ENCODE measurements around the gene SLC12A7.

DNA sequence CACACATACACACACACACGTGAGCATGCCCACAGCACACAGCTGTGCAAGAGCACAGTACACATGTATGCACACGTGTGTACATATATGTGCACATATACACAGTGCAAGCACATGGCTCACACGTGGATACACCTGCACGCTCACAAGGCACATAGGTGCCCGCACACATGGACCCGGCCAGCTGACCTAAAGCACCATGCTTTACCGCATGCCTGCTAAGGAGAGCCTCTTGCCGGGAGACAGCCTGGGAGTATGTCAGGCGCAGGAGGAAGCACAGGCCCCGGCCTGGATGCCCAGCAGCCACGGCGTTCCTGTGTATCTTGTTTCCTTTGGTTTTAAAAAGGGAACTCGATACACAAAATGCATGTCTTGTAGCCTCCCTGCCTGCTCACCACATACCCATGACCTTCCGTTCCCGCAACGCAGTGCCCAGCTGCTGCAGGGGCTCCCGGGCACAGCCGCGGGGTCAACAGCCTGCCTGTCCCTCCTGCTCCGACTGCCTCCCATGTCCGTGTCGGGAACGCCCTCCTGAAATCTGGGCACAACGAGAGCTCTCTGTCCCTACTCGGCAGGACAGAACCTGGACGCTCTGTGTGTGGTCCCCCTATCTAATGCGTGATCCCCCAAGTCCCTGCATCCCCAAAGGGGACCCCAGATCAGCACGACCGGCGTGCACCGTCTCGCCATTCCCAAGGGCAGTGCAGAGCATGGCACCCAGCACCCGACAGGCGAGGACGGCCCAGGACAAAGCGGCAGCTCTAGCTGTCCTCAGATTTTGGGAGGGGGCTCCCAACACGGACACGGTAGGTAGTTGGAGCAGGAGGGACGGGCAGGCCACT lies 3.6 kb downstream of the SLC12A7 start:
- TF ChIP-seq, protein P1, sequence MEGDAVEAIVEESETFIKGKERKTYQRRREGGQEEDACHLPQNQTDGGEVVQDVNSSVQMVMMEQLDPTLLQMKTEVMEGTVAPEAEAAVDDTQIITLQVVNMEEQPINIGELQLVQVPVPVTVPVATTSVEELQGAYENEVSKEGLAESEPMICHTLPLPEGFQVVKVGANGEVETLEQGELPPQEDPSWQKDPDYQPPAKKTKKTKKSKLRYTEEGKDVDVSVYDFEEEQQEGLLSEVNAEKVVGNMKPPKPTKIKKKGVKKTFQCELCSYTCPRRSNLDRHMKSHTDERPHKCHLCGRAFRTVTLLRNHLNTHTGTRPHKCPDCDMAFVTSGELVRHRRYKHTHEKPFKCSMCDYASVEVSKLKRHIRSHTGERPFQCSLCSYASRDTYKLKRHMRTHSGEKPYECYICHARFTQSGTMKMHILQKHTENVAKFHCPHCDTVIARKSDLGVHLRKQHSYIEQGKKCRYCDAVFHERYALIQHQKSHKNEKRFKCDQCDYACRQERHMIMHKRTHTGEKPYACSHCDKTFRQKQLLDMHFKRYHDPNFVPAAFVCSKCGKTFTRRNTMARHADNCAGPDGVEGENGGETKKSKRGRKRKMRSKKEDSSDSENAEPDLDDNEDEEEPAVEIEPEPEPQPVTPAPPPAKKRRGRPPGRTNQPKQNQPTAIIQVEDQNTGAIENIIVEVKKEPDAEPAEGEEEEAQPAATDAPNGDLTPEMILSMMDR (IDR thresholded peaks at IDR 0.05), result no peak
- TF ChIP-seq, protein P2, sequence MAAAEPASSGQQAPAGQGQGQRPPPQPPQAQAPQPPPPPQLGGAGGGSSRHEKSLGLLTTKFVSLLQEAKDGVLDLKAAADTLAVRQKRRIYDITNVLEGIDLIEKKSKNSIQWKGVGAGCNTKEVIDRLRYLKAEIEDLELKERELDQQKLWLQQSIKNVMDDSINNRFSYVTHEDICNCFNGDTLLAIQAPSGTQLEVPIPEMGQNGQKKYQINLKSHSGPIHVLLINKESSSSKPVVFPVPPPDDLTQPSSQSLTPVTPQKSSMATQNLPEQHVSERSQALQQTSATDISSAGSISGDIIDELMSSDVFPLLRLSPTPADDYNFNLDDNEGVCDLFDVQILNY (CRISPR knock-in tag; IDR thresholded peaks at IDR 0.05), result no peak
- TF ChIP-seq, protein P3, sequence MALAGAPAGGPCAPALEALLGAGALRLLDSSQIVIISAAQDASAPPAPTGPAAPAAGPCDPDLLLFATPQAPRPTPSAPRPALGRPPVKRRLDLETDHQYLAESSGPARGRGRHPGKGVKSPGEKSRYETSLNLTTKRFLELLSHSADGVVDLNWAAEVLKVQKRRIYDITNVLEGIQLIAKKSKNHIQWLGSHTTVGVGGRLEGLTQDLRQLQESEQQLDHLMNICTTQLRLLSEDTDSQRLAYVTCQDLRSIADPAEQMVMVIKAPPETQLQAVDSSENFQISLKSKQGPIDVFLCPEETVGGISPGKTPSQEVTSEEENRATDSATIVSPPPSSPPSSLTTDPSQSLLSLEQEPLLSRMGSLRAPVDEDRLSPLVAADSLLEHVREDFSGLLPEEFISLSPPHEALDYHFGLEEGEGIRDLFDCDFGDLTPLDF (CRISPR knock-in tag; IDR thresholded peaks at IDR 0.05), result no peak
- TF ChIP-seq KAT7 (CRISPR knock-in tag; IDR thresholded peaks at IDR 0.05; ENCODE audit: borderline replicate concordance) (no peak), CREB1 (CRISPR knock-in tag; IDR thresholded peaks at IDR 0.05) (no peak), NR2C2 (CRISPR knock-in tag; IDR thresholded peaks at IDR 0.05) (no peak), ESRRA (CRISPR knock-in tag; IDR thresholded peaks at IDR 0.05; ENCODE audit: borderline replicate concordance) (no peak), NFYB (CRISPR knock-in tag; conservative IDR thresholded peaks at IDR 0.05; ENCODE audit: low read depth) (no peak), JUN (CRISPR knock-in tag; IDR thresholded peaks at IDR 0.05) (no peak)
- TF ChIP-seq, protein P4, sequence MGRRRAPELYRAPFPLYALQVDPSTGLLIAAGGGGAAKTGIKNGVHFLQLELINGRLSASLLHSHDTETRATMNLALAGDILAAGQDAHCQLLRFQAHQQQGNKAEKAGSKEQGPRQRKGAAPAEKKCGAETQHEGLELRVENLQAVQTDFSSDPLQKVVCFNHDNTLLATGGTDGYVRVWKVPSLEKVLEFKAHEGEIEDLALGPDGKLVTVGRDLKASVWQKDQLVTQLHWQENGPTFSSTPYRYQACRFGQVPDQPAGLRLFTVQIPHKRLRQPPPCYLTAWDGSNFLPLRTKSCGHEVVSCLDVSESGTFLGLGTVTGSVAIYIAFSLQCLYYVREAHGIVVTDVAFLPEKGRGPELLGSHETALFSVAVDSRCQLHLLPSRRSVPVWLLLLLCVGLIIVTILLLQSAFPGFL (CRISPR knock-in tag; IDR thresholded peaks at IDR 0.05; ENCODE audit: borderline replicate concordance), result no peak
